KBM-7 (cell line): ENCODE data around the gene ITPKC.
"Not testable (repeated sequence)": the region's sequence is repeated elsewhere in the genome, so short reads cannot be mapped to it uniquely, and the experiment has no call there.

ENCODE experiments used
- DNase-seq: peaks from one replicate; pipeline ENCODE4 v3.0.0-alpha.2; 2015
- in situ Hi-C: fragments of 300-500 bp; cut with MboI; formaldehyde crosslinking; loops from 2 replicates; pipeline ENCODE4 v1.14.3; 2020; ENCODE audit warnings: low sequenced_read_pairs, low pct_unique_long_range_greater_than_20kb, mixed read lengths

ITPKC gene

DNA sequence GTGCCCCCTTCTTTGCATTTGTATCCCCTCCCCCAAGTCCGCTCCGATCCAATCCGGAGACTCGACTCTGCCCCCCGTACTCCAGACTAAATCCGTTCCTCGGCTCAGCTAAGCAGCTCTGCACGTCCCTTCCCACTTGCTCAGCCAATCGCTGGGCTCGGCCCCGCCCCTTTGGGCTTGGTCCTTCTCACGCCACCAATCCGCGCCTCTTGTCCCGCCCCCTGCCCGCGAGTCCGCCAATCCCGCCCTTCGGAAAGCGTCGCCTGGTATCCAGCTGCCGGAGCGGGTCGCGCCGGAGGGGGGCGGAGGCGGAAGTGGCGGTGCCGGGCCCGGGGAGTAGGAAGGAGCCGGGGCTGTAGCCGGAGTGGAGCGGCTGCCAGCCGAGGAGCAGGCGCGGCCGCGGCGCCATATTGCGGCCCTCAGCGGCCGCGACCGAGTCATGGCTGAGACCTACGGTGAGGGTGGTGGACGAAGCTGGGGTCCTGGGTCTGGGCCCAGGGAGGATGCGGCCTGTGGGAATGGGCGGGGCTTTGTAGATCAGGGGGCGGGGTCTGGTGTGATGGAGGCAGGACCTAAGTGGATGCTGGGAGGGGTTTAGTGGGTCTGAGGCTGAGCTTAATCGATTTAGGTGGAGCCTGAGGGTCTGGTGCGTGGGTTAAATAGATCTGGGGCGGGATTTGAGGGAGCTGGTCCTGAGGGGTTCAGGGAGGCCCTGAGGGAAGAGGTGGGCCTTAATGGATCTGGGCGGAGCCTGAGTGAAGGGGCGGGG is 61.2 kb downstream of the ITPKC start, which contains the start of gene RAB4B:
Gene RAB4B (plus strand): TSS at position 311 of the 769 bp plus-strand sequence. CDS start 129 bp downstream, at position 440.
- peak; percentile 100 for DNase-seq
- in situ Hi-C loops, result no loop called here

DNA sequence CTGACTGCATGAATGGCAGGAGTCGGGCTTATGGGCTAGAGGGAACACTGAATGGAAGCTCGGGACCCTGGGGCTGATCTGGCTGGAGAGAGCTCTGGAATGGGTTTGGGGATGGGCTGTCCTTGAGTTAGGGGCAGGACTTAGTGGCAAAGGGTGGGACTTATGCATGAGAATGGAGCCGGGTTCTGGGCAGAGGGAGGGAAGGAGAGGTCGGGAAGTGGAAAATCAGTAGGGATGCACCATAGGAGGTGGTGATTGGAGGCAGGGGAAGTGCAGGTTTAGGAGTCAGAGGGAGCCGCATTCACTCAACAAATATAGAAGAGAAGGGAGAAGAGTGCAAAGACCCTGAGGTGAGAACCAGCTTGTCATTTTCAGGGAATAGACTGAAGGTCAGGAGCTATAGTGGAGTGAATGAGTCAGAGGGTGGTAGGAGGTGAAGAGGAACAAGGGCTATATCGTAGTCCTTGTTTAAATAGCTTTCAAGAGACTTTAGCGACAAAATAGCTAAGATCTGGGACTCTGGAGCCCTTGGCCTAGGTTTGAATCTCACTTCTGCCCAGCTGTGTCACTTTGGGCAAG is 61.9 kb downstream of the ITPKC start:
- no peak for DNase-seq
- in situ Hi-C loops, result no loop called here

DNA sequence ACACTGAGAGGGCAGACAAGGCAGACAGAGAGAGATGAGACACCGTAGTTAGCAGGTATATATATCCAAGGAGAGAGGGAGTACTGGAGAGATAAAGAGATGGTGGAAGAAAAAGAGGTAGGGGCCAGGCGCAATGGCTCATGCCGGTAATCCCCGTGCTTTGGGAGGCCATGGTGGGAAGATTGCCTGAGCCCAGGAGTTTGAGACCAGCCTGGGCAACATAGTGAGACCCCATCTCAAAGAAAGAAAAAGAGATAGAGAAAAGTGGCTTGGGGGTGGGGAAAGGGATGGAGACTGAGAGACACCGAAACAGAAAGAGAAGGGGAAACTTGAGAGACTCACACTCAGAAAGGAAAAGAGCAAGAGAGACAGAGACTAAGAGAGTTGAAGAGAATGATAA is 63.7 kb downstream of the ITPKC start:
- in situ Hi-C loops, result no loop called here
- DNase-seq, result no peak

DNA sequence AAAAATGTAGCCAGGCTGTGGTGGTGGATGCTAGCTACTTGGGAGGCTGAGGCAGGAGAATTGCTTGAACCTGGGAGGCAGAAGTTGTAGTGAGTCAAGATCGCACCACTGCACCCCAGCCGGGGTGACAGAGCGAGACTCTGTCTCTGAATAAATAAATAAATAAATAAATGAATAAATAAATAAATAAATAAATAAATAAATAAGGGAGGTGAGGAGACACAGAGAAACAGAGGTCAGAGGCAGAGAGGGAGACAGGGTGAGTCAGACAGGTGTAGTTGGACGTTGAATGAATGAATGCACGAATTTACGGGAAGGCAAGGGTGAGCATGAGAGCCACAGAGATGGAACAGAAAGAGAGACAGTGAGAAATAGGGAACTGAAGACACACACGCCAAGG is 64.2 kb downstream of the ITPKC start:
- no peak for DNase-seq
- in situ Hi-C loops, result no loop called here

DNA sequence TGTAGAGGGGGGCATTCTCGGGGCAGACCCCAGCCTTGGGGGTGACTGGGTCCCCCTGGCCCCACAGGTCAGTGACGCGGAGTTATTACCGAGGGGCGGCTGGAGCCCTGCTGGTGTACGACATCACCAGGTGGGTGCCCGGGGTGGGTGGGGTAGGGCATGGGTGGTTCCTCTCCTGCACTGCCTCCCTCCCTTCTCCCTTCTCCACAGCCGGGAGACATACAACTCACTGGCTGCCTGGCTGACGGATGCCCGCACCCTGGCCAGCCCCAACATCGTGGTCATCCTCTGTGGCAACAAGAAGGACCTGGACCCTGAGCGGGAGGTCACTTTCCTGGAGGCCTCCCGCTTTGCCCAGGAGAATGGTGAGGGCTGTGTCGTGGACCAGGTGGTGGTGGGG is 66.8 kb downstream of the ITPKC start:
- DNase-seq, result no peak
- in situ Hi-C loops, result no loop called here

DNA sequence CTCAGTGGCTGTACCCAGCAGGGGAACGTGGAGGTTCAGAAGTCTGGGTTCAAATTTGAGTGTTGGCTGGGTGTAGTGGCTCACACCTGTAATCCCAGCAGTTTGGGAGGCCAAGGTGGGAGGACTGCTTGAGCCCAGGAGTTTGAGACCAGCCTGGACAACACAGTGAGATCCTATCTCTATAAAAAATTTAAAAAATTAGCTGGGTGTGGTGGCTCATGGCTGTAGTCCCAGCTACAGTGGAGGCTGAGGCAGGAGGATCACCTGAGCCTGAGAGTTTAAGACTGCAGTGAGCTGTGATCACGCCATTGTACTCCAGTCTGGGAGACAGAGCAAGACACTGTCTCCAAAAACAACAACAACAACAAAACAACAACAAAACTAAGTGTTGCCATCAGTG is 67.2 kb downstream of the ITPKC start:
- in situ Hi-C loops, DNase-seq: not testable (repeated sequence)

DNA sequence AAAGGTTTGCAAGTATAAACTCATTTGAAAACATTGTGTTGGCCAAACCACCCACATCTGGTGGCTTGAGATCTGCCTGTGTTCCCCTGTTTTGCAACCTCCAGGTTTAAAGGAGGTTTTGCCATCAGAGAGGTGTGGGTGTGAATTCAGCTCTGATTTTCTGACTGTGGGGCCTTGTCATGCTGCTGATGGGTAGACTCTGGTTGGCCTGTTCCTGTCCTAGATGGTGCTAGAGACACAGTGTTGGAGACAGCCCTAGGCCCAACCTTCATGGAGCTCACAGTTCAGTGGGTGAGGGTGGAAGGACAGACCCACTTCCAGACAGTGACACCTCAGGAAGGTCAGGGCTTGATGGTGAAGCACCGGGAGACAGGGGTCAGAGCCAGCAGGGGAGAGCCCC is 68.6 kb downstream of the ITPKC start:
- in situ Hi-C loops, result no loop called here

DNA sequence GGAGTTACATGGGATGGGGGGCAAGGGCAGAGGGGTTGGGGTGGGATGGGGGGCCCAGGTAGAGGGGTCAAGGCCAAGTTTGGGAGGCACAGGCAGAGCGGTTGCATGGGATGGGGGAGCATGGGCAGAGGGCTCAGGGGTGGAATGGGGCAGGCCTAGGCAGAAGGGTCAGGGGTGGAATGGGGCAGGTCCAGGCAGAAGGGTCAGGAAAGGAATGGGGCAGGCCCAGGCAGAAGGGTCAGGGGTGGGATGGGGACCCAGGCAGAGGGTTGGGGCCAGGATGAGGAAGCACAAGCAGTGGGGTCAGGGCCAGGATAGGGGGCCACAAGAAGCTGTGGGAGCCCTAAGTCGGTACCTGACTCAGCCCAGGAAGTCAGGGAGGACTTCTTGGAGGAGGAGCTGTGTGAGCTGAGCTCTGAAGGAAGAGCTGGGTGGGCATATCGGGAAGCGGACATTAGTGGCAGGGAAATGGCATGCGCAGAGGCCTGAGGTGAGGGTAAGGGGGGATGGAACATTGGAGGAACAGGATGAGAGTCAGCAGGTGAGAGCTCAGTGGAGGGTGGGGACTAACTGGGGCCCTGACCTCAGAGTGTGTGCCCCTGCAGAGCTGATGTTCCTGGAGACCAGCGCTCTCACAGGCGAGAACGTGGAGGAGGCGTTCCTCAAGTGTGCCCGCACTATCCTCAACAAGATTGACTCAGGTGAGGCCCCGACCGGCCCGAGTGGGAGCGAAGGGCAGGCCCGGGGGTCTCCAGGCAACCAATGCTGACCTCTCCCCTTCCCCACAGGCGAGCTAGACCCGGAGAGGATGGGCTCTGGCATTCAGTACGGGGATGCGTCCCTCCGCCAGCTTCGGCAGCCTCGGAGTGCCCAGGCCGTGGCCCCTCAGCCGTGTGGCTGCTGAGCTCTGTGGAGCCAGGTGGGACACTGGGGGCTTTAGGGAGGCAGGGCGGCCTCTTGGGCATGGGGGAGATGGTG is 69.4 kb downstream of the ITPKC start:
- no peak for DNase-seq
- in situ Hi-C loops, result no loop called here

More for the DNA sequence above, 68.6 kb downstream of the ITPKC start:
- DNase-seq, result no peak
